ENCODE data around the gene ATP4A. TPM values are rescaled to one million over a fixed set of nuclear protein-coding genes. Genes with fewer than 3 reads are reported as not detected.
A peak's percentile ranks its signal among the peaks of the same experiment; 100 is the strongest.

ATP4A gene
- total RNA-seq, 2 donors from 2014 or later = 0.18 TPM; not detected in 1

- Mint-ChIP-seq H3K4me3 (peak overlapping the region; percentile 39), H3K9me3 (no peaks in the 10 kb centered on the region), H3K4me1 (peaks cover 14% of the 10 kb centered on the region), H3K27ac (no peak overlapping the region), H3K27me3 (ENCODE audit: insufficient read depth) (peaks cover 33% of the 10 kb centered on the region), H3K36me3 (ENCODE audit: low read depth) (no peaks in the 10 kb centered on the region)
- Histone ChIP-seq H3K9ac (ENCODE audit: extremely low read depth, low read length, poor library complexity, severe bottlenecking) (no peak overlapping the region), H3K4me3 (ENCODE audit: low read length) (no peak overlapping the region), H3K36me3 (ENCODE audit: control insufficient read depth, insufficient read depth, low read length) (no peaks in the 10 kb centered on the region), H3K27ac (ENCODE audit: low read depth, low read length) (no peak overlapping the region), H3K9me3 (ENCODE audit: control insufficient read depth, low read length) (no peaks in the 10 kb centered on the region), H3K4me1 (ENCODE audit: control insufficient read depth, insufficient read depth, low read length) (no peaks in the 10 kb centered on the region), H3K27me3 (ENCODE audit: control insufficient read depth, insufficient read depth, low read length, poor library complexity, severe bottlenecking) (no peaks in the 10 kb centered on the region)
- WGBS, 2 experiments (ENCODE audit: insufficient coverage in 1 of 2, insufficient read length in 1 of 2) = 39 to 45% methylated on average over 5 to 11 of the region's 11 CpGs
- DNase-seq = peak; percentile 73
- TF ChIP-seq CTCF (conservative IDR thresholded peaks at IDR 0.05) = no peak
Measured at GRCh38 chr19:35524181-35524837, 39.1 kb downstream of the ATP4A start.

GRCh38 chr19:35522745-35523327 is 40.6 kb downstream of the ATP4A start:
- peaks cover 20% of the 10 kb centered on the region for H3K27me3 Mint-ChIP-seq (ENCODE audit: insufficient read depth)
- no peak for TF ChIP-seq CTCF (conservative IDR thresholded peaks at IDR 0.05)
- H3K9me3 Mint-ChIP-seq = no peaks in the 10 kb centered on the region
- no peak overlapping the region for H3K9ac ChIP-seq (ENCODE audit: extremely low read depth, low read length, poor library complexity, severe bottlenecking)
- WGBS, 2 experiments (ENCODE audit: insufficient coverage in 1 of 2, insufficient read length in 1 of 2) = 92 to 94% methylated on average over 11 to 12 of the region's 12 CpGs
- H3K4me3 ChIP-seq (ENCODE audit: low read length) = no peak overlapping the region
- H3K36me3 ChIP-seq (ENCODE audit: control insufficient read depth, insufficient read depth, low read length) = no peaks in the 10 kb centered on the region
- H3K27me3 ChIP-seq (ENCODE audit: control insufficient read depth, insufficient read depth, low read length, poor library complexity, severe bottlenecking) = no peaks in the 10 kb centered on the region
- H3K27ac ChIP-seq (ENCODE audit: low read depth, low read length) = no peak overlapping the region
- H3K4me3 Mint-ChIP-seq = no peak overlapping the region
- H3K9me3 ChIP-seq (ENCODE audit: control insufficient read depth, low read length) = no peaks in the 10 kb centered on the region
- H3K27ac Mint-ChIP-seq = no peak overlapping the region
- H3K4me1 Mint-ChIP-seq = peaks cover 14% of the 10 kb centered on the region
- H3K36me3 Mint-ChIP-seq (ENCODE audit: low read depth) = no peaks in the 10 kb centered on the region
- H3K4me1 ChIP-seq (ENCODE audit: control insufficient read depth, insufficient read depth, low read length) = no peaks in the 10 kb centered on the region
- DNase-seq = no peak

GRCh38 chr19:35521124-35521743 is 42.2 kb downstream of the ATP4A start:
- 74 to 78% methylated on average over 5 to 16 of the region's 16 CpGs for WGBS, 2 experiments (ENCODE audit: insufficient coverage in 1 of 2, insufficient read length in 1 of 2)
- peak; percentile 69 for DNase-seq
- H3K36me3 ChIP-seq (ENCODE audit: control insufficient read depth, insufficient read depth, low read length) = no peaks in the 10 kb centered on the region
- H3K9me3 ChIP-seq (ENCODE audit: control insufficient read depth, low read length) = no peaks in the 10 kb centered on the region
- Mint-ChIP-seq H3K36me3 (ENCODE audit: low read depth) (no peaks in the 10 kb centered on the region), H3K4me3 (no peak overlapping the region), H3K9me3 (no peaks in the 10 kb centered on the region), H3K27me3 (ENCODE audit: insufficient read depth) (peaks cover 11% of the 10 kb centered on the region), H3K4me1 (peaks cover 14% of the 10 kb centered on the region), H3K27ac (no peak overlapping the region)
- TF ChIP-seq CTCF (conservative IDR thresholded peaks at IDR 0.05) = no peak
- no peak overlapping the region for H3K27ac ChIP-seq (ENCODE audit: low read depth, low read length)
- H3K9ac ChIP-seq (ENCODE audit: extremely low read depth, low read length, poor library complexity, severe bottlenecking) = no peak overlapping the region
- H3K27me3 ChIP-seq (ENCODE audit: control insufficient read depth, insufficient read depth, low read length, poor library complexity, severe bottlenecking) = no peaks in the 10 kb centered on the region
- H3K4me3 ChIP-seq (ENCODE audit: low read length) = no peak overlapping the region
- no peaks in the 10 kb centered on the region for H3K4me1 ChIP-seq (ENCODE audit: control insufficient read depth, insufficient read depth, low read length)
